Suprapubic skin (tissue), 4 donors: ENCODE data around the gene RGS6.

Experiments used
- CTCF ChIP-seq, 2 donors: fragments of 200-600 bp in 1 of 2; fragments of 450-650 bp in 1 of 2; sonication (generic) in 1 of 2; IDR thresholded peaks; one replicate each; pipeline ENCODE4 v1.5.1; 2016 to 2019; ENCODE audit warnings: antibody characterized with exemption in 2 of 2, mild to moderate bottlenecking in 1 of 2, moderate library complexity in 1 of 2
- EP300 ChIP-seq: sonication (generic); formaldehyde crosslinking; IDR thresholded peaks from one replicate; pipeline ENCODE4 v1.6.1; 2017; ENCODE audit warnings: antibody characterized with exemption
- POLR2A ChIP-seq, 2 donors: fragments of 450-650 bp; IDR thresholded peaks; one replicate each; pipeline ENCODE4 v1.6.1; 2017; ENCODE audit warnings: antibody characterized with exemption in 2 of 2, mild to moderate bottlenecking in 2 of 2, moderate library complexity in 2 of 2
- POLR2AphosphoS5 ChIP-seq, 3 donors: sonication (generic); formaldehyde crosslinking; IDR thresholded peaks; one replicate each; pipeline ENCODE4 v1.6.1; 2017; ENCODE audit warnings: antibody characterized with exemption in 3 of 3

- TF ChIP-seq CTCF (IDR thresholded peaks at IDR 0.05) (no peak), POLR2A (IDR thresholded peaks at IDR 0.05) (no peak), EP300 (no peak), POLR2AphosphoS5 (IDR thresholded peaks at IDR 0.05) (no peak)
Measured at GRCh38 chr14:72215080-72215479, 282.9 kb downstream of the RGS6 start.
